Measurements from ENCODE around the gene BDNF.
"Not testable (repeated sequence)": the region's sequence is repeated elsewhere in the genome, so short reads cannot be mapped to it uniquely, and the experiment has no call there.

DNA sequence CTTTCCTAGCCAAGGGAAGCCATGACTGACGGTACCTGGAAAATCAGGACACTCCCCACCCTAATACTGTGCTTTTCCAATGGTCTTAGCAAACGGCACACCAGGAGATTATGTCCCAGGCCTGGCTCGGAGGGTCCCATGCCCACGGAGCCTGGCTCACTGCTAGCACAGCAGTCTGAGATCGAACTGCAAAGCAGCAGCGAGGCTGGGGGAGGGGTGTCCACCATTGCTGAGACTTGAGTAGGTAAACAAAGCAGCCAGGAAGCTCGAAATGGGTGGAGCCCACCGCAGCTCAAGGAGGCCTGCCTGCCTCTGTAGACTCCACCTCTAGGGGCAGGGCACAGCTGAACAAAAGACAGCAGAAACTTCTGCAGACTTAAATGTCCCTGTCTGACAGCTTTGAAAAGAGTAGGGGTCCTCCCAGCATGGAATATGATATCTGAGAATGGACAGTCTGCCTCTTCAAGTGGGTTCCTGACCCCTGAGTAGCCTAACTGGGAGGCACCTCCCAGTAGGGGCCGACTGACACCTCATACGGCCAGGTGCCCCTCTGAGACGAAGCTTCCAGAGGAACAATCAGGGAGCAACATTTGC lies 34.6 kb downstream of the BDNF start:
- TF ChIP-seq, protein P1, sequence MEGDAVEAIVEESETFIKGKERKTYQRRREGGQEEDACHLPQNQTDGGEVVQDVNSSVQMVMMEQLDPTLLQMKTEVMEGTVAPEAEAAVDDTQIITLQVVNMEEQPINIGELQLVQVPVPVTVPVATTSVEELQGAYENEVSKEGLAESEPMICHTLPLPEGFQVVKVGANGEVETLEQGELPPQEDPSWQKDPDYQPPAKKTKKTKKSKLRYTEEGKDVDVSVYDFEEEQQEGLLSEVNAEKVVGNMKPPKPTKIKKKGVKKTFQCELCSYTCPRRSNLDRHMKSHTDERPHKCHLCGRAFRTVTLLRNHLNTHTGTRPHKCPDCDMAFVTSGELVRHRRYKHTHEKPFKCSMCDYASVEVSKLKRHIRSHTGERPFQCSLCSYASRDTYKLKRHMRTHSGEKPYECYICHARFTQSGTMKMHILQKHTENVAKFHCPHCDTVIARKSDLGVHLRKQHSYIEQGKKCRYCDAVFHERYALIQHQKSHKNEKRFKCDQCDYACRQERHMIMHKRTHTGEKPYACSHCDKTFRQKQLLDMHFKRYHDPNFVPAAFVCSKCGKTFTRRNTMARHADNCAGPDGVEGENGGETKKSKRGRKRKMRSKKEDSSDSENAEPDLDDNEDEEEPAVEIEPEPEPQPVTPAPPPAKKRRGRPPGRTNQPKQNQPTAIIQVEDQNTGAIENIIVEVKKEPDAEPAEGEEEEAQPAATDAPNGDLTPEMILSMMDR (IDR thresholded peaks at IDR 0.05): not testable (repeated sequence)
- TF ChIP-seq EZH2phosphoT487 (IDR thresholded peaks at IDR 0.05): not testable (repeated sequence)

Data from neural progenitor cell (in vitro differentiated cells).